Measurements from ENCODE around the gene SLC39A9.

Gene SLC39A9

GRCh38 chr14:69480136-69480535 is 81.6 kb downstream of the SLC39A9 start:
- Histone ChIP-seq H3K9me3 (replicated peaks; ENCODE audit: low read length) (no peaks in the 10 kb centered on the region), H3K9ac (ENCODE audit: low read depth, low read length) (no peak overlapping the region), H3K4me3 (ENCODE audit: low read length) (no peak overlapping the region), H3K4me2 (ENCODE audit: low read length) (no peak overlapping the region), H3K36me3 (ENCODE audit: insufficient read depth, low read length) (no peaks in the 10 kb centered on the region), H3K27me3 (ENCODE audit: control insufficient read depth, insufficient read depth, low read length) (peaks cover 41% of the 10 kb centered on the region), H3K4me1 (ENCODE audit: control insufficient read depth, insufficient read depth, low read length) (peaks cover 13% of the 10 kb centered on the region)

DNA sequence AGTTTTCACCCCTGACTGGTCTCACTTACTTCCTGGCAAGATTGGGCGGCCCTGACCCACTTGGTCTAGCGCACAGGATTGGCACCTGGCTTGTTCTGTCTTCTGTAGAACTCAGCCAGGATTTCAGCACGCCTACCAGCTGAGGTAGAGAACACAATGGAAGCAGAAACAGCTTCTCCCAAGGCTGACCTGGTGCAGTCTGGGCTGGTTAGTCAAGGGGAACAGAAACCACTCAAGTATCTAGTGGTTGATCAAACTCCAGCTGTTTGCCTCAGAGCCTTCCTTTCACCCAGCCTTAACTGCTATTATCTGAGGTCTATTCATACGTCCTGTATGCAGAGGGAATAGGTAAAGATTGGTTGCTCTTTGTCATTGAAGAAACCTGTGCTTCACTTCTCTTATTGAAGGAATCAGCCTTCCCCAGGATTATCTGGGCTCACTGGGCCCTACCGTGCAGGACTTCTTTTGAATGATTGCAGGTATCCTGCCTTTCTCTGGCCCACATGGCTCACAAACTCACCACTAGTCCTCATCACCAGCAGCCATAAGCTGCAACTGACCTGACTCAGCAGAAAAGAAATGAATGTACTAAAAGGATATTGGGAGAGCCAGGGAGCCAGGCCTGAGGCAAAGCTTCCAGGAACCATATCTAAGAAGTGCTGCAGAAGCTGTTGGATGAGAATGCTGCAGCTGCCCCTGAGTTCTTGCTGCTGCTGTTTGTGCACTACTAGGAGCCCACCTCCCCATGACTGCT is 83.5 kb downstream of the SLC39A9 start:
- H3K36me3 ChIP-seq (ENCODE audit: insufficient read depth, low read length): no peaks in the 10 kb centered on the region
- H3K9ac ChIP-seq (ENCODE audit: low read depth, low read length): no peak overlapping the region
- H3K4me1 ChIP-seq (ENCODE audit: control insufficient read depth, insufficient read depth, low read length): peaks cover 13% of the 10 kb centered on the region
- no peak overlapping the region for H3K4me3 ChIP-seq (ENCODE audit: low read length)
- H3K4me2 ChIP-seq (ENCODE audit: low read length): no peak overlapping the region
- peaks cover 58% of the 10 kb centered on the region for H3K27me3 ChIP-seq (ENCODE audit: control insufficient read depth, insufficient read depth, low read length)
- no peaks in the 10 kb centered on the region for H3K9me3 ChIP-seq (replicated peaks; ENCODE audit: low read length)

DNA sequence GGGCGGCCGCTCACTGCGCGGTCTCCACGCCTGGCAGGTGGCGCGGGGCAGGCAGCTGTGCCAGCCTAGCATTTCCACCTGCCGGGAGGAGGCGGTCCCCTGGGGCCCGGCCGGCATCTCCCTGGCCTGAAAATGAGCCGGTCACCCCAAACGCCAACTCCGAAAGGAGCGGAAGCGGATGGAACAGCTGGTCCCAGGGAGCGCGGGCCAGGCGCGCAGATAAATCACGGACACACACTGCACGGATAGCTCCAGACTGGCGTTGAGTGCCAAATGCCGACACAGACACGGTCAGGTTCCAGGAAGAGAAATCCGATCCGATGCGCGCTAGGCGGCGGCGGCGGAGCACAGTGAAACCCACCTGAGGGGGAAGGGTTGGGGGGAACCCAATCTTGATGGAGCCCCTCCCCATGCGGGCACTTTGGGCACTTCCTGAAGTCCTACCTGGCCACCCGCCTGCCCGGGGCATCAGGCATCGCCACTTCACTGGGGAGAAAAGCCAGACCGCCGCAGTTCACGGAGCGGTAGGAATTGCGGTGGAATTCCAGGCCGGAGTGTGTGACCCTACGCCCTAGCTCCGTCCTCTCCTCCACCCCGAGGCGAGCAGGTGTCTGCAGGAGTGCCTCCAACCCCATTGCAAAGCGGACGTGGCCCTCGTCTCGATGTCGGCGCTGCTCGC is 85.4 kb downstream of the SLC39A9 start:
- peak overlapping the region; percentile 56 for H3K4me3 ChIP-seq (ENCODE audit: low read length)
- H3K9ac ChIP-seq (ENCODE audit: low read depth, low read length): no peak overlapping the region
- peak overlapping the region; percentile 75 for H3K4me2 ChIP-seq (ENCODE audit: low read length)
- H3K27me3 ChIP-seq (ENCODE audit: control insufficient read depth, insufficient read depth, low read length): peaks cover 72% of the 10 kb centered on the region
- no peaks in the 10 kb centered on the region for H3K9me3 ChIP-seq (replicated peaks; ENCODE audit: low read length)
- no peaks in the 10 kb centered on the region for H3K36me3 ChIP-seq (ENCODE audit: insufficient read depth, low read length)
- peaks cover 13% of the 10 kb centered on the region for H3K4me1 ChIP-seq (ENCODE audit: control insufficient read depth, insufficient read depth, low read length)

- Histone ChIP-seq H3K4me3 (ENCODE audit: low read length) (peak within 1 kb of the TSS; percentile 56), H3K9ac (ENCODE audit: low read depth, low read length) (no peak within 1 kb of the TSS)
These were observed 86.2 kb downstream of the SLC39A9 start, which contains the start of gene PLEKHD1 for GRCh38 chr14:69484444-69485314. TSS of gene PLEKHD1 (plus strand) at chr14:69484728. CDS start at chr14:69484966, 238 bp downstream.

DNA sequence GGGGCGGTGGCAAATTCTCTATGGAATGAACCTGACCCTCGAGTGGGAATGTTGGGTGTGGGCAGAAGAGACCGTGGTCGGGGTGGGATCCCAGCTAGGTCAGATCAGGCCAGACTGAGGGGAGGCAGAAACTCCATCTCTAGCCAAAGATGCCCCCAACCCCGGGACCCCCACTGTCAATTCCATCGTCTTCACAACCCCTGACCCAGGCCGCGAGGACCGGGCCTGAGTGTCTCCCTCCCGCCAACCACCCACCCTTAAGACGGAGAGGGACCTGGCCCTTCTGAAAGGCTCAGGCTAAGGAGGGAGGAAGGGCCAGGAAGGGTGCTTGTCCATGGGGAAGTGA is 86.8 kb downstream of the SLC39A9 start:
- Histone ChIP-seq H3K4me3 (ENCODE audit: low read length) (no peak overlapping the region), H3K27me3 (ENCODE audit: control insufficient read depth, insufficient read depth, low read length) (peaks cover 70% of the 10 kb centered on the region)

More at GRCh38 chr14:69484444-69485314, 86.2 kb downstream of the SLC39A9 start, which contains the start of gene PLEKHD1:
- H3K36me3 ChIP-seq (ENCODE audit: insufficient read depth, low read length): no peaks in the 10 kb centered on the region
- H3K4me2 ChIP-seq (ENCODE audit: low read length): peak within 1 kb of the TSS; percentile 75
- no peaks in the 10 kb centered on the region for H3K9me3 ChIP-seq (replicated peaks; ENCODE audit: low read length)
- peaks cover 13% of the 10 kb centered on the region for H3K4me1 ChIP-seq (ENCODE audit: control insufficient read depth, insufficient read depth, low read length)
- peaks cover 74% of the 10 kb centered on the region for H3K27me3 ChIP-seq (ENCODE audit: control insufficient read depth, insufficient read depth, low read length)

GRCh38 chr14:69485701-69486100 is 87.2 kb downstream of the SLC39A9 start:
- no peak overlapping the region for H3K4me3 ChIP-seq (ENCODE audit: low read length)
- peaks cover 72% of the 10 kb centered on the region for H3K27me3 ChIP-seq (ENCODE audit: control insufficient read depth, insufficient read depth, low read length)
- no peak overlapping the region for H3K9ac ChIP-seq (ENCODE audit: low read depth, low read length)
- H3K4me1 ChIP-seq (ENCODE audit: control insufficient read depth, insufficient read depth, low read length): peaks cover 13% of the 10 kb centered on the region
- H3K9me3 ChIP-seq (replicated peaks; ENCODE audit: low read length): no peaks in the 10 kb centered on the region
- no peak overlapping the region for H3K4me2 ChIP-seq (ENCODE audit: low read length)
- H3K36me3 ChIP-seq (ENCODE audit: insufficient read depth, low read length): no peaks in the 10 kb centered on the region

More for the DNA sequence above, 86.8 kb downstream of the SLC39A9 start:
- no peak overlapping the region for H3K4me2 ChIP-seq (ENCODE audit: low read length)
- no peaks in the 10 kb centered on the region for H3K9me3 ChIP-seq (replicated peaks; ENCODE audit: low read length)
- no peaks in the 10 kb centered on the region for H3K36me3 ChIP-seq (ENCODE audit: insufficient read depth, low read length)
- no peak overlapping the region for H3K9ac ChIP-seq (ENCODE audit: low read depth, low read length)
- peaks cover 13% of the 10 kb centered on the region for H3K4me1 ChIP-seq (ENCODE audit: control insufficient read depth, insufficient read depth, low read length)

GRCh38 chr14:69487226-69487625 is 88.7 kb downstream of the SLC39A9 start:
- Histone ChIP-seq H3K27me3 (ENCODE audit: control insufficient read depth, insufficient read depth, low read length) (peaks cover 75% of the 10 kb centered on the region), H3K36me3 (ENCODE audit: insufficient read depth, low read length) (no peaks in the 10 kb centered on the region), H3K9me3 (replicated peaks; ENCODE audit: low read length) (no peaks in the 10 kb centered on the region), H3K4me1 (ENCODE audit: control insufficient read depth, insufficient read depth, low read length) (peaks cover 13% of the 10 kb centered on the region), H3K9ac (ENCODE audit: low read depth, low read length) (no peak overlapping the region), H3K4me2 (ENCODE audit: low read length) (no peak overlapping the region), H3K4me3 (ENCODE audit: low read length) (no peak overlapping the region)

GRCh38 chr14:69487771-69488170 is 89.3 kb downstream of the SLC39A9 start:
- H3K4me1 ChIP-seq (ENCODE audit: control insufficient read depth, insufficient read depth, low read length): peaks cover 13% of the 10 kb centered on the region
- H3K4me2 ChIP-seq (ENCODE audit: low read length): no peak overlapping the region
- H3K36me3 ChIP-seq (ENCODE audit: insufficient read depth, low read length): no peaks in the 10 kb centered on the region
- H3K9ac ChIP-seq (ENCODE audit: low read depth, low read length): no peak overlapping the region
- no peaks in the 10 kb centered on the region for H3K9me3 ChIP-seq (replicated peaks; ENCODE audit: low read length)
- H3K4me3 ChIP-seq (ENCODE audit: low read length): no peak overlapping the region
- peaks cover 71% of the 10 kb centered on the region for H3K27me3 ChIP-seq (ENCODE audit: control insufficient read depth, insufficient read depth, low read length)

DNA sequence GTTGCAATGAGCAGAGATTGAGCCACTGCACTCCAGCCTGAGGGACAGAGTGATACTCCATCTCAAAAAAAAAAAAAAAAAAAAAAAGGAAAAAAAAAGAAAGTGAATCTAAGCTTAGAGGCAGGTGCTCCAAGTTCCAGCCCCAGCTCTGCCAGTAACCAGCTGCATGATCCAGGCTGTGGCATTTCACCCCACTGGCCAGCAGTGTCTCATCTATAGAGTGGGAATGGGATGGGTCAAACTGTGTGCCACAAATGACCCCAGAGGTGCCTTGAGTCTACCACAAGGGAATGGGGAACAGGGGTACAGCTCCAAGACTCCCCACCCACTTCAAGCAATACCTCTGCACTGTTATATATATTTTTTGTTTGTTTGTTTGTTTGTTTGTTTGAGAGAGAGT is 91.0 kb downstream of the SLC39A9 start:
- no peak overlapping the region for H3K4me3 ChIP-seq (ENCODE audit: low read length)
- H3K4me1 ChIP-seq (ENCODE audit: control insufficient read depth, insufficient read depth, low read length): peaks cover 3% of the 10 kb centered on the region
- no peak overlapping the region for H3K4me2 ChIP-seq (ENCODE audit: low read length)
- no peaks in the 10 kb centered on the region for H3K9me3 ChIP-seq (replicated peaks; ENCODE audit: low read length)
- peaks cover 68% of the 10 kb centered on the region for H3K27me3 ChIP-seq (ENCODE audit: control insufficient read depth, insufficient read depth, low read length)
- H3K9ac ChIP-seq (ENCODE audit: low read depth, low read length): no peak overlapping the region
- H3K36me3 ChIP-seq (ENCODE audit: insufficient read depth, low read length): no peaks in the 10 kb centered on the region

DNA sequence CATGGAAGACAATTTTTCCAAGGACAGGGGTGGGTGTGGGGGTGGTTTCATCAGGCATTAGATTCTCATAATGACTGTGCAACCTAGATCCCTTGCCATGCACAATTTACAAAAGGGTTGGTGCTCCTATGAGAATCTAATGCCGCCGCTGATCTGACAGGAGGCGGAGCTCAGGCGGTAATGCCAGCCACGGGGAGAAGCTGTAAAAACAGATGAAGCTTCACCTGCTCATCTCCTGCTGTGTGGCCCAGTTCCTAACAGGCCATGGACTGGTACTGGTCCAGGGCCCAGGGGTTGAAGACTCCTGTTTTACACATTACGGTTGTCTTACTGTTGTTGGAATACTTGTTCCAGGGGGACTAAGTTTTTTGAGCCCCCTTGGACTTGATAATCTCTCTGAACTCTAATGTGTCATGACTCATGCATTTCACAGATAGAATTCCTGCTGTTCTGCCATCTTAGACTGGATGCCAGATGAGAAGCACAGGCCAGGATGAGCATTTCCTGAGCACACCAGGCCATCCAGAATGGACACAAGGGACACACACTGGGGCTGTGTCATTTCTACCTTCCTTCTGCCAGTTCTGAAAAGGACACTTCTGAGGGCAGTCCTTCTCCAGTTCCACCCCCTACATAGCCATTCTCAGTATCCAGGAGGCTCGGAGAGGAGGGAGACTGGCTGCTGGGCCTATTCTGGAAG is 91.9 kb downstream of the SLC39A9 start:
- H3K9me3 ChIP-seq (replicated peaks; ENCODE audit: low read length): no peaks in the 10 kb centered on the region
- H3K4me3 ChIP-seq (ENCODE audit: low read length): no peak overlapping the region
- H3K27me3 ChIP-seq (ENCODE audit: control insufficient read depth, insufficient read depth, low read length): peaks cover 68% of the 10 kb centered on the region
- H3K4me1 ChIP-seq (ENCODE audit: control insufficient read depth, insufficient read depth, low read length): no peaks in the 10 kb centered on the region
- no peak overlapping the region for H3K4me2 ChIP-seq (ENCODE audit: low read length)
- H3K36me3 ChIP-seq (ENCODE audit: insufficient read depth, low read length): no peaks in the 10 kb centered on the region
- H3K9ac ChIP-seq (ENCODE audit: low read depth, low read length): no peak overlapping the region

GRCh38 chr14:69491193-69491592 is 92.7 kb downstream of the SLC39A9 start:
- Histone ChIP-seq H3K36me3 (ENCODE audit: insufficient read depth, low read length) (no peaks in the 10 kb centered on the region), H3K4me3 (ENCODE audit: low read length) (no peak overlapping the region), H3K9me3 (replicated peaks; ENCODE audit: low read length) (no peaks in the 10 kb centered on the region), H3K4me2 (ENCODE audit: low read length) (no peak overlapping the region), H3K27me3 (ENCODE audit: control insufficient read depth, insufficient read depth, low read length) (peaks cover 66% of the 10 kb centered on the region), H3K4me1 (ENCODE audit: control insufficient read depth, insufficient read depth, low read length) (no peaks in the 10 kb centered on the region), H3K9ac (ENCODE audit: low read depth, low read length) (no peak overlapping the region)

Data from skeletal muscle satellite cell (primary cell).